ENCODE data around the gene STK11.
"Not testable (repeated sequence)": the region's sequence is repeated elsewhere in the genome, so short reads cannot be mapped to it uniquely, and the experiment has no call there.

The STK11 gene

GRCh38 chr19:1169921-1170885 is 35.4 kb upstream of the STK11 start:
- peak; percentile 81 for FAIRE-seq

- no peak for FAIRE-seq
Observed at GRCh38 chr19:1170938-1171754, 34.4 kb upstream of the STK11 start.

GRCh38 chr19:1171755-1172352 is 33.7 kb upstream of the STK11 start:
- no peak for FAIRE-seq

DNA sequence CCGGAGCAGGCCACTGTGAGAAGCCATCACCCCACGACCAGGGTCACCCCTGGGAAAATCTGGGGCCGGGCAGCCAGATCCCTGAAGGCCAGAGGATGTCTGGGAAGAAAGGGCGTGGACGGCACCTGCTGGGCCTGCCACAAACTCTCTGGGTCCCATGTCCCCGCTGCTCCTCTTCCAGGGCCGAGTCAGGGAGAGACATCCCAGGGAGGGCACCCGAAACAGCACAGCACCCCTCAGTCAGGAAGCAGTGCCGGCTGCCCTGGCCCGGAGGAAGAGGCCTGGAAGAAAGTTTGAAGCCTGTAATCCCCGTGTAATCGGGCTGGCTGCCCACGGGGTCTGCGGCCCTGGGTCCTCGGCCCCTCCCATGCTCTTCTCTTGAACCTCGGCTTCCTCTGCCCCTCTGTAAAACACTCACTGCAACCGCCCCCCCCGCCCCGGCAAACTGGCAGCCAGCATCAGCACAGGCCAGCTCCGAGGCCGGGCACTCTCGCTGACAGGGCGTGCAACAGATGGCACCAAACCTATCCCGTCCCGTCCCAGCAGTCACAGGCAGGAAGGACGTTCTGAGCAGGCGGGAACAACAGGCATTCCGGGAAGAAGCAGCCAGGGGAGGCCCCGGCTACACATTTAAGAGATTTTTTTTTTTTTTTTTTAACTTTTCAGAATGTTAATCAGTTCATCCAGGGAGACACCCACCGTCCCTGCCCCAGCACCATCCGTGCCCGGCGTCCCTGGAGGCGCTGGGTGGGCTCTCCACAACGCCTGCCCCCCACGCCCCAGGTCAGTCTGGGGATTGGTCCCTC is 33.0 kb upstream of the STK11 start:
- FAIRE-seq = no peak

DNA sequence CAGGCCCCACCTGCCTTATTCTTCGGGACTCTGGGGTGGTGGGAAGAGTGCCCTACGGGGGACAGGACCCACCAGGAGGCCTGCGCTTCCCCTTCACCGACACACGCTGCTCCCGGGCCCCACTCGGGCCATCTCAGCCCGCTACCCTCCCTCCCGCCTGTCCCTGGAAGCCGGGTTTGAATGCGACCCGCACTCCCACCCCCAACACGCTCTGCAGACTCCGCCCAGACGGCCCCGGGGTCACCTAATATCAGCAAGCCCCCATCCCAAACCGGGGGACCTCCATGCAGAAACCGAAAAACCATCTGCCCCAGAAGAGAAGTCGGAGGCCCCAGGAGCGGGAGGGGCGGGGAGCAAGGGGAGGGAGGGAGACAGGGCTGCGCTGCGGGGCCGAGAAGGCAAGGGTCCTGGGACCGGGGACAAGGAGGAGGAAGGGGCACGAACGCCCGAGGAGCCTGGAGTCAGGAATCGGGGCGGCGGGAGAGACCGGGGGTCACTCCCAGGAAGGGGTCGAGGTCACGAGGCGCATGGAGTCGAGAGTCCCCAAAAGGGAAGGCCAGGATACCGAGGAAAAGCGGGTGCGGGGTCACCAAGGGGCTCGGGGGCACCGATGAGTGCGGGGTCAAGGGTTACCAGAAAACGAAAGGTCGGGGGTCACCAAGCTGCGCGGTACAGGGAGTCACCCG is 32.3 kb upstream of the STK11 start:
- FAIRE-seq = no peak

DNA sequence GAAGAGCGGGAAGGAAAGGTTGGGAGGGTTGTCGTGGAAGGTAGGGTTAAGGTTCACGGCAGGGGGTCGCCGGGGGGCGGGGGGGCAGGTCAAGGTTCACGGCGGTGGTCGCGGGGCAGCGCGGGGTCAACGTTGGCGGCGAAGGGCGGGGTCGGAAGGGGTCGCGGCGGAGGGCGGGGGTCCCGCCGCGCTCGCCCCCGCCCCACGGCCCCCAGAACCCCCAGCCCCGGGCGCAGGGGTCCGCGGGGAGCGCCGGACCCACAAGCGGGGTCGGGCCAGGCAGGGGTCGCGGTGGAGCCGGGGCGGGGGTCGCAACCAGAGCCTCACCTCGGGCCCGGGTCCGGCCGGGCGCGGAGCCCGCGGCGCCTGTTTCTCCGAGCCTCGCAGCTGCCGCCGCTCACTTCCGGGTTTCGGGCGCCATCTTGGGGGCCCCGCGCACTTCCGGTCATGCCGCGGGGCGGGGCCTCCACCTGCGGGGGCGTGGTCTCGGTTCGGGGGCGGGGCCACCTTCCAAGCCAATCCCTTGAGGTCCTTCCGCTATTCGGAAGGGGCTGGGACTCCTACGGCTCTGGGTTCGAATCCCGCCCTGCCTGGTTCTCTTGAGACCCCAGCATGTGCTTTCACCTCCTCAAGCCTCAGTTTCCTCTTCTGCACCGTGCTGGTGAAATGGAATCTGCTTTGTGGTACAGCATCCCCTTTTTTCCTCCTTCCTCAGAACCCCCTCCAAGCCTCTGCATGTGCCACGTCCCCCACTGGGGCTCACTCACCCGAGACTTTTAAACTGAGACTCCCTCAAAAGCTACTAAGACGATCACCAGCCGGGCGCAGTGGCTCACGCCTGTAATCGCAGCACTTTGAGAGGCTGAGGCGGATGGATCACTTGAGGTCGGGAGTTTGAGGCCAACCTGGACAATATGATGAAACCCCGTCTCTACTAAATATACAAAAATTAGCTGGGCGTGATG is 31.5 kb upstream of the STK11 start, which contains the start of gene SBNO2:
SBNO2 (minus strand) TSS at position 424 of the 965 bp plus-strand sequence. CDS start 19,992 bp downstream, outside the sequence.
- no peak for FAIRE-seq

DNA sequence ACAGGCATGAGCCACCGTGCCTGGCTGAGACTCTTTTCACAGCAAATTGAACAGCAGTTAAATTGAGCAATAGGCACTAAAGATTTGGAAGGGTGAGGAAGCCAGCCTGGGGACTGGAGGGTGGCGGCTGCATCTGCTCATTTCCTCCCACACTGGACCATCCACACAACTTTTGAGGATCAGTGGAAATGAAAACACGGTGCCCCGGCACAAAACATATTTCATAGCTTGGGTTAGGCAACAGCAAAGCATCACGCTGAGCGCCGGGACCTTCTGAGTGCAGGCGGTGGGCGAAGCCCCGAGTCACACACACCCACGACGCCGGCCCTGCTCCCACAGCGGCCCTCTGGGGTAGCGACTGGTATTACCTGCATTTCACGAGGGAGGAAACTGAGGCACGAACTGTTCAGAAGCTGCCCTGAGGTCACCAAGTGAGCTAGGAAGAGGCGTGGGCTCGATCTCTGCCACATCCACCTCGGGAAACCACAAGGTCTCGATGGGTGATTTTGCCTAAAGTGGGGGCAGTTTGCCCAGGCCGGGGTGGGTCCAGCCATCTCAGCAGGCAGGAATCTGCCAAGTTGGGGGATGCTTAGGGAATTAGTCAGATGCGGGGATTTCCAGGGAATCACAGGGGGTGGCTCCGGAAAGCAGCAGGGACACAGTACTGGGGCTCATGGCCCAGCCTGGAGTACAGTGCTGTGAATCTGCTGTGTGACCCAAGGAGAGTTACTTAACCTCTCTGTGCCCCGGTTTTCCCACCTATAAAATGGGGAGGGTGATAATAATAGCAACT is 28.1 kb upstream of the STK11 start:
- FAIRE-seq = no peak

- FAIRE-seq = no peak
Observed at GRCh38 chr19:1181606-1182005, 24.0 kb upstream of the STK11 start.

DNA sequence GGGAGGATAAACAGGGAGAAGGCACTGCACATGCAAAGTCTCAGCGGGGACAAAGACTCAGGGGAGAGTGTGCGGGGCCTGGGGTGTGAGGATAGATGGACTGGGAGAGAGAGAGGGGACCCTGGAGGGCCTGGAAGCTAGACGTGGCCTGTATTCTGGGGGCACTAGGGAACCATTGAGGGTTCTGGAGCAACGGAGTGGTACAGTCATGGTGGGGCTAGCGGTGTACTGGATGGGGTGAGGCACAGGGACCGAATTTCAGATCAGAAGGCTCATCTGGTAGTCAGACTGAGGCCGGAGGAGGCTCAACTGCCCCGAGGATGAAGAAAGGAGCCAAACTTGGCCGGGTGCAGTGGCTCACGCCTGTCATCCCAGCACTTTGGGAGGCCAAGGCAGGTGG is 23.5 kb upstream of the STK11 start:
- no peak for FAIRE-seq

DNA sequence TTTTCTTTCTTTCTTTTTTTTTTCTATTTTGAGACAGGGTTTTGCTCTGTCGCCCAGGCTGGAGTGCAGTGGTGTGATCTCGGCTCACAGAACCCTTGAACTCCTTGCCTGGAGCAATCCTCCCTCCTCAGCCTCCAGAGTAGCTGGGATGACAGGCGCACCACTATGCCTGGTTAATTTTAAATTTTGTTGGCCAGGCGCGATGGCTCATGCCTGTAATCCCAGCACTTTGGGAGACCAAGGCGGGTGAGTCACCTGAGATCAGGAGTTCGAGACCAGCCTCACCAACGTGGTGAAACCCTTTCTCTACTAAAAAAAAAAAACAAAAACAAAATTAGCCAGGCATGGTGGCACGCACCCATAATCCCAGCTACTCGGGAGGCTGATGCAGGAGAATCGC is 22.9 kb upstream of the STK11 start:
- FAIRE-seq = no peak

- no peak for FAIRE-seq
Observed at GRCh38 chr19:1183543-1184172, 21.9 kb upstream of the STK11 start.

DNA sequence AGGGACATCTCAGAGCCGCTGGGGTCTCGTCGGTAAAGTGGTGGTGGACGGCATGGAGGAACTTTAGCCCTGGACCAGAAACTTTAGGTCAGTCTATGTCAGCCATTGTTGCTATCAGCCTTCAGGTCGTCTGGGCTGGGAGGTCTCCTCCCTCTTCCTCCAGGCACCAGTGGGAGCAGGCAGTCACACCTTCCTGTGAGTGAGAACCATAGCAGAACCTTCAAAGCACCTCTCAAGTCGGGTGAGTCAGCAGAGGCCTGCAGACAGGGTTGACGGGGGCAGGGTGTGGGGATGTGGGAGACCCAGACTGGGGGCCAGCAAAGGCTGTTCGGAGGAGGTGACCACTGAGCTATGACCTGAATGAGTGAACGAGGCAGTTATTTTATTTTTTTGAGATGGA is 16.2 kb upstream of the STK11 start:
- no peak for FAIRE-seq

- no peak for FAIRE-seq
Observed at GRCh38 chr19:1199531-1199930, 6.0 kb upstream of the STK11 start.

DNA sequence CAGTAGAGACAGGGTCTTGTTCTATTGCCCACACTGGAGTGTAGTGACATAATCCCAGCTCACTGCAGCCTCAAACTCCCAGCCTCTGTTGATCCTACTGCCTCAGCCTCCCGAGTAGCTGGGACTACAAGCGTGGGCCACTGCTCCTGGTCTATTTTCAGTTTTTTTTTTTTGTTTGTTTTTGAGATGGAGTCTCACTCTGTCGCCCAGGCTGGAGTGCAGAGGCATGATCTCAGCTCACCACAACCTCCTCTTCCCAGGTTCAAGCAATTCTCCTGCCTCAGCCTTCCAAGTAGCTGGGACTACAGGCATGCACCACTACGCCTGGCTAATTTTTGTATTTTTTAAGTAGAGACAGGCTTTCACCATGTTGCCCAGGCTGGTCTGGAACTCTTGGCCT is 5.0 kb upstream of the STK11 start:
- FAIRE-seq = not testable (repeated sequence)

GRCh38 chr19:1206150-1206863 is 729 bp downstream of the STK11 start:
- no peak for FAIRE-seq

- no peak for FAIRE-seq
Observed at GRCh38 chr19:1206864-1207450, 1.4 kb downstream of the STK11 start.

GRCh38 chr19:1208830-1209229 is 3.3 kb downstream of the STK11 start:
- not testable (repeated sequence) for FAIRE-seq

DNA sequence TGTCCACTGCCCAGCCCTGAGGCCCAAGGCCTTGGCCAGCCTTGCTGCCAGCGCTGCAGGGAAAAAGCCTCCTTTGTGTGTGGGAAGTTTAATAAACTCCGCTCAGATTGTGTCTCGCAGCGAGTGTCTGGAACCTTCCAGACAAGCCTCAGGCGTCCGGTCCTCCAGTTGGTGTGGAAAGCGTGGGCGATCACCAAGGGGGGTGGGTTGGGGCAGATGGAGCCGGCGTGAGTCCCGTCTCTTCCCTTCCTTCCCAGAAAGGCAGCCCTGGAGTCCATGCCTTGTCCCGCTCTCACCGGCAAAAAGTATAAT is 4.6 kb downstream of the STK11 start:
- no peak for FAIRE-seq
